ENCODE measurements around the gene TMUB1.

GRCh38 chr7:151047976-151048815, 35.1 kb downstream of the TMUB1 start, which contains the start of gene ASIC3:
- TF ChIP-seq GATA2 (IDR thresholded peaks at IDR 0.05; ENCODE audit: low read depth, low read length), result no peak
- TF ChIP-seq GATA3 (IDR thresholded peaks at IDR 0.05; ENCODE audit: low read depth, low read length), result no peak
